Tongue (tissue), 3 donors: ENCODE data around the gene ANKRD31. TPM values are rescaled to one million over a fixed set of nuclear protein-coding genes. Genes with fewer than 3 reads are reported as not detected.

Experiments used
- DNase-seq: peaks from one replicate; pipeline ENCODE4 v3.0.0-alpha.2; 2015
- small RNA-seq: library from RNA; depleted of rRNA; stranded (forward); fragments of <200 nt; gene quantifications from one replicate; pipeline ENCODE3, GENCODE V24; 2014; ENCODE audit warnings: low replicate concordance
- total RNA-seq: library from RNA; depleted of rRNA; stranded (reverse); fragments of >200 nt; gene quantifications from one replicate; pipeline ENCODE4 v1.2.3, GENCODE V29; 2014

Gene ANKRD31
- total RNA-seq, 1 donor from 2014 or later = 0.51 TPM

DNA sequence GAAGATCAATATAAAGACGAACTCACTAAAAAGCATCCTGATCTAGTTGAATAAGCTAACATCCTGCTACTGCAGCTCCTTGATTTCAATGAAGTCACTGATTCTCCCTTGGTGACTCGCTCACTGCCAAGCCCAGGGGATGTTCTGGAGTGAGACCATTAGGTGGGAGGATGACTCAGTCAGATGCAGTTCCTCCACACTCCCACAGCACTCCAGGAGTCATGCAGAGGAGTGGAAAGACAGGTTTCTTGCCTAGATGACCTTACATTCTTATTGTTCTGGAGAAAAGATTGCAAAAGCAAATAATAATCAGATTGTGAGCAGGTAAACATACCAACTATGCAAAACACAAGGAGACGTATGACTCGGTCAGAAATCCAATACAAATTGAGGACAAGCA lies 199.6 kb downstream of the ANKRD31 start:
- no peak for DNase-seq

DNA sequence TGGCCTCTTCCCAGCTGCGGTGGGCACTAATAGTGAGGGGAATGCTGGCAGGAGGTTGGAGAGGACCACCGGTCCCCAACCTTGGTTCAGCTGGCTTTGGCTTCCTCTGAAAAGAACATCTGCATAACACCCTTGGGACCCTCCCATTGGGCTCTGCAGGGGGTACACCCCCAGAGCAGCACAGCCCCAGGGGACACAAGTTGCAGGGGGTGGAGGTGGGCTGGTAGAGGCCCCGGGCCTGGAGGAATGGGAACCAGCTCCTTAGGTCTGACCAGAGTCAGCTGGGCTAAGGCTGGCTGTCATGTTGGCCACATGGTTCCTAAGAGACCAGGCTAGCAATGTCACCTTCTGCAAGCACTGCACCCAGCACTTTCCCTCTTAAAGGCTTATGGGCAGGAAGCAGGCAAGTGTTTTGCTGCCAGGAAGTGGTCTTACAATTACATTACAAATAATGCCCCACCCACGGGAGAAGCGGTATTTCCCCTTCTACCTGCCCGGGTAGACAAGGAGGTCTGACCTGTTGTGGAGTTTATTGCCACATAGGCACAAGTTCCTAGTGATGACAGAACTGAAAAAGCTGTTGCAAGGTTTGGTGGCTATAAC lies 202.4 kb downstream of the ANKRD31 start:
- no peak for DNase-seq

- no peak for DNase-seq
These were observed 205.3 kb downstream of the ANKRD31 start for GRCh38 chr5:75031366-75031765.

- no peak for DNase-seq
These were observed 208.6 kb downstream of the ANKRD31 start for GRCh38 chr5:75028090-75028489.

- DNase-seq = no peak
These were observed 213.1 kb downstream of the ANKRD31 start for GRCh38 chr5:75023368-75024159.

- DNase-seq = no peak
These were observed 214.9 kb downstream of the ANKRD31 start for GRCh38 chr5:75021800-75022199.

GRCh38 chr5:75021219-75021618 lies 215.5 kb downstream of the ANKRD31 start:
- DNase-seq = no peak

- no peak for DNase-seq
These were observed 216.5 kb downstream of the ANKRD31 start for GRCh38 chr5:75020016-75020656.

GRCh38 chr5:75018805-75019587 lies 217.7 kb downstream of the ANKRD31 start:
- DNase-seq = no peak

Small RNAs within 50 kb of the gene (small RNA-seq; reads per million reads assigned to genes)
- not detected for gene SUMO2P5

Other genes with a start within 250 kb of the ANKRD31 start
- 0.82 TPM for gene GCNT4, start 184.3 kb downstream of the ANKRD31 start, total RNA-seq
- gene HMGCR, start 100.3 kb upstream of the ANKRD31 start, total RNA-seq = 75.3 TPM